H9 (cell line): ENCODE measurements around the gene SGCE. TPM values are rescaled to one million over a fixed set of nuclear protein-coding genes. Genes with fewer than 3 reads are reported as not detected.

Experiments used
- DNase-seq: peaks from one replicate; pipeline ENCODE4 v3.0.0-alpha.2; 2017
- H2AFZ ChIP-seq: one replicate; pipeline ENCODE4 v1.6.1; 2013; ENCODE audit warnings: mild to moderate bottlenecking, low read length, control low read depth, moderate library complexity
- H2AK5ac ChIP-seq: 2 replicates; pipeline ENCODE4 v1.6.1; 2013; ENCODE audit warnings: low read length, control low read depth, mixed read lengths; ENCODE audit not compliant: insufficient read length
- H2BK120ac ChIP-seq: one replicate; pipeline ENCODE4 v1.6.1; 2013; ENCODE audit warnings: low read depth, mild to moderate bottlenecking, low read length, control low read depth, inconsistent platforms; ENCODE audit not compliant: poor library complexity, severe bottlenecking
- H2BK12ac ChIP-seq: 2 replicates; pipeline ENCODE4 v1.6.1; 2013; ENCODE audit warnings: low read length, control low read depth, mixed read lengths, low read depth; ENCODE audit not compliant: insufficient read length
- H2BK15ac ChIP-seq: 2 replicates; pipeline ENCODE4 v1.6.1; 2013; ENCODE audit warnings: low read depth, low read length, control low read depth
- H2BK20ac ChIP-seq: one replicate; pipeline ENCODE4 v1.6.1; 2013; ENCODE audit warnings: low read depth, mild to moderate bottlenecking, low read length, control low read depth, inconsistent platforms; ENCODE audit not compliant: poor library complexity, severe bottlenecking
- H2BK5ac ChIP-seq: 2 replicates; pipeline ENCODE4 v1.6.1; 2013; ENCODE audit warnings: low read length, control low read depth, mixed read lengths; ENCODE audit not compliant: insufficient read length
- H3K14ac ChIP-seq: 2 replicates; pipeline ENCODE4 v1.6.1; 2013; ENCODE audit warnings: low read length, control low read depth; ENCODE audit not compliant: insufficient read depth
- H3K18ac ChIP-seq: 2 replicates; pipeline ENCODE4 v1.6.1; 2013; ENCODE audit warnings: low read depth, mild to moderate bottlenecking, mixed read lengths, low read length, control low read depth; ENCODE audit not compliant: insufficient read length
- H3K23ac ChIP-seq: 2 replicates; pipeline ENCODE4 v1.6.1; 2013; ENCODE audit warnings: low read length, control low read depth, mixed read lengths, low read depth; ENCODE audit not compliant: insufficient read length
- H3K23me2 ChIP-seq: 2 replicates; pipeline ENCODE4 v1.6.1; 2013; ENCODE audit warnings: low read depth, mild to moderate bottlenecking, mixed read lengths, low read length, control low read depth; ENCODE audit not compliant: insufficient read length, poor library complexity, severe bottlenecking
- H3K27ac ChIP-seq: 2 replicates; pipeline ENCODE4 v1.5.1; 2013; ENCODE audit warnings: low read length, control low read depth, mixed read lengths, low read depth; ENCODE audit not compliant: insufficient read length
- H3K27me3 ChIP-seq: 2 replicates; pipeline ENCODE4 v1.6.1; 2013; ENCODE audit warnings: low read length, control low read depth, inconsistent platforms; ENCODE audit not compliant: insufficient read depth
- H3K4ac ChIP-seq: 2 replicates; pipeline ENCODE4 v1.6.1; 2013; ENCODE audit warnings: low read depth, mild to moderate bottlenecking, control low read depth, inconsistent platforms, low read length, moderate library complexity
- H3K4me1 ChIP-seq: 2 replicates; pipeline ENCODE4 v1.6.1; 2013; ENCODE audit warnings: low read length, control low read depth, inconsistent platforms; ENCODE audit not compliant: insufficient read depth
- H3K4me2 ChIP-seq: 2 replicates; pipeline ENCODE4 v1.6.1; 2013; ENCODE audit warnings: low read length, control low read depth, mixed read lengths; ENCODE audit not compliant: insufficient read length, insufficient read depth
- H3K56ac ChIP-seq: 2 replicates; pipeline ENCODE4 v1.6.1; 2013; ENCODE audit warnings: low read depth, mild to moderate bottlenecking, mixed read lengths, low read length, control low read depth; ENCODE audit not compliant: insufficient read length
- H3K79me1 ChIP-seq: 2 replicates; pipeline ENCODE4 v1.6.1; 2013; ENCODE audit warnings: low read depth, mild to moderate bottlenecking, moderate library complexity, low read length, control low read depth, inconsistent platforms; ENCODE audit not compliant: insufficient read depth, poor library complexity, severe bottlenecking
- H3K79me2 ChIP-seq: 2 replicates; pipeline ENCODE4 v1.6.1; 2013; ENCODE audit warnings: low read length, control low read depth, inconsistent platforms; ENCODE audit not compliant: insufficient read depth
- H3K9ac ChIP-seq: 2 replicates; pipeline ENCODE4 v1.6.1; 2013; ENCODE audit warnings: low read length, control low read depth, mixed read lengths; ENCODE audit not compliant: insufficient read length; ENCODE audit errors: extremely low read depth
- H3K9me3 ChIP-seq: one replicate; pipeline ENCODE4 v1.6.1; 2013; ENCODE audit warnings: low read depth, low read length, inconsistent platforms; ENCODE audit not compliant: control insufficient read depth
- H3T11ph ChIP-seq: one replicate; pipeline ENCODE4 v1.6.1; 2013; ENCODE audit warnings: mild to moderate bottlenecking, low read length, control low read depth, inconsistent platforms
- H4K20me1 ChIP-seq: one replicate; pipeline ENCODE4 v1.6.1; 2013; ENCODE audit not compliant: control insufficient read depth, insufficient read length, insufficient read depth
- H4K5ac ChIP-seq: 2 replicates; pipeline ENCODE4 v1.6.1; 2013; ENCODE audit warnings: low read depth, mild to moderate bottlenecking, mixed read lengths, low read length, control low read depth; ENCODE audit not compliant: insufficient read length
- H4K8ac ChIP-seq: replicated peaks from 2 replicates; pipeline ENCODE4 v1.6.1; 2013; ENCODE audit warnings: low read length, control low read depth, mixed read lengths, low read depth; ENCODE audit not compliant: insufficient read length
- H4K91ac ChIP-seq: 2 replicates; pipeline ENCODE4 v1.6.1; 2013; ENCODE audit warnings: low read depth, mild to moderate bottlenecking, moderate library complexity, mixed read lengths, low read length, control low read depth; ENCODE audit not compliant: insufficient read length
- H3K27ac Mint-ChIP-seq, 3 experiments: 2 replicates in 2 of 3; 3 replicates in 1 of 3; pipeline ENCODE4 v1.8.0; 2020 to 2021; ENCODE audit warnings: mixed read lengths in 3 of 3, mild to moderate bottlenecking in 1 of 3, moderate library complexity in 1 of 3
- H3K27me3 Mint-ChIP-seq: 2 replicates; pipeline ENCODE4 v1.8.0; 2021; ENCODE audit warnings: low read depth, mild to moderate bottlenecking, moderate library complexity, mixed read lengths
- H3K36me3 Mint-ChIP-seq, 3 experiments: 2 replicates in 2 of 3; 3 replicates in 1 of 3; pipeline ENCODE4 v1.8.0; 2020 to 2021; ENCODE audit warnings: low read depth in 3 of 3, mixed read lengths in 3 of 3; ENCODE audit not compliant: insufficient read depth in 1 of 3
- H3K4me1 Mint-ChIP-seq, 2 experiments: 2 replicates each; pipeline ENCODE4 v1.8.0; 2020; ENCODE audit warnings: mixed read lengths in 2 of 2
- H3K4me3 Mint-ChIP-seq, 2 experiments: 2 replicates in 1 of 2; 3 replicates in 1 of 2; pipeline ENCODE4 v1.8.0; 2020 to 2021; ENCODE audit warnings: mild to moderate bottlenecking in 2 of 2, mixed read lengths in 2 of 2, moderate library complexity in 1 of 2
- H3K9me3 Mint-ChIP-seq, 2 experiments: 2 replicates in 1 of 2; 3 replicates in 1 of 2; pipeline ENCODE4 v1.8.0; 2020; ENCODE audit warnings: mild to moderate bottlenecking in 2 of 2, mixed read lengths in 2 of 2, moderate library complexity in 1 of 2
- WGBS: extraction: QIAGEN DNeasy Blood & Tissue Kit; methylation state at CpG from one replicate; pipeline ENCODE4 v1.1.7; 2013; ENCODE audit warnings: missing lambda C conversion rate, low lambda C conversion rate, mixed read lengths; ENCODE audit not compliant: insufficient read length; ENCODE audit errors: extremely low coverage; 5-methylcytosine and 5-hydroxymethylcytosine counted together
- total RNA-seq: library from RNA; stranded (reverse); gene quantifications from 2 replicates; pipeline ENCODE4 v1.2.1, GENCODE V29; 2021
- TF ChIP-seq, protein P1 (sequence below): fragments of 200-600 bp; sonication (generic); conservative IDR thresholded peaks from 3 replicates; pipeline ENCODE4 v1.8.0; 2021; ENCODE audit warnings: antibody characterized with exemption, mild to moderate bottlenecking

The SGCE gene
- total RNA-seq, 1 experiment from 2014 or later: 30.5 TPM

DNA sequence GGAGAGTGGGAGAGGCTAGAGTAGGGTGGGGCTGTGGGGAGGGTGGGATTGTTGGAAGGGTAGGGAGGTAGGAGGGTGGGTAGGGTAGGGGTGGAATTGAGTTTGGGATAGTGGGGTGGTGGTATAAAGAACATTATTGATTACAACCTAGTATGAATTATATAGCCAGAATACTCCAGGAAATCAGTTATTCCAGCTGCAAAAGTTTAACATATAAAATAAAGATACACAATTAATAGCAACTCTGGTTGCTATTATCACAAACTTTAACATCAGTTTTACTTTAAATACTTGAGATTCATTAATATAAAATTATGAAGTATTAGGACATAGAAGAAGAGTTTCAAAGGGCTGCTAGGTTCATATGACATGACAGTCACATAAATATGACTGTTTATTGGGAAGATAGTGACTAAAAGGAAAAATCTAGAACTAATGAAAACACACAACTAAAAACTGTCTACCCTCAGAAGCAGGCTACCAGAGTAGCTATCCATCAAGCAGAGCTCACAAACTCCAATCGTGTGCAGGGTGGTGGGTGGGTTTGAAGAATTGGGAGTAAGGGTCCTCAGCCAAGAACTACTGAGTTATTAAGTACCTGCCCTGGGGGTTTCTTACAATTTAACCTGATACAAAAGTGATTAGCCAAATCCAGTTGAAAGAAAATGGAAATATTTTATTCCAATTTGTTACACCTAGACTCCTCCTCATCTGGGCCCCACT, 14.0 kb upstream of the SGCE start:
- Histone ChIP-seq H4K20me1 (no peaks in the 10 kb centered on the region), H3K27me3 (no peaks in the 10 kb centered on the region), H3K56ac (no peak overlapping the region), H2AFZ (no peak overlapping the region), H3K23me2 (no peaks in the 10 kb centered on the region), H3T11ph (no peak overlapping the region), H3K14ac (no peak overlapping the region), H3K9ac (no peak overlapping the region), H2BK5ac (no peak overlapping the region), H3K79me2 (no peaks in the 10 kb centered on the region), H3K9me3 (no peaks in the 10 kb centered on the region), H3K4me1 (no peaks in the 10 kb centered on the region), H2BK20ac (no peak overlapping the region), H3K79me1 (no peaks in the 10 kb centered on the region), H3K18ac (no peak overlapping the region), H3K4me2 (no peak overlapping the region), H3K4ac (no peak overlapping the region), H2AK5ac (no peak overlapping the region), H2BK12ac (no peak overlapping the region), H3K27ac (no peak overlapping the region), H4K5ac (no peak overlapping the region), H2BK15ac (no peak overlapping the region), H4K91ac (no peak overlapping the region), H2BK120ac (no peak overlapping the region), H4K8ac (no peak overlapping the region), H3K23ac (no peak overlapping the region)
- Mint-ChIP-seq H3K36me3 (peaks cover 8 to 15% (median 13%) of the 10 kb centered on the region in 3 experiments), H3K4me1 (no peaks in the 10 kb centered on the region), H3K9me3 (peaks cover 2 to 8% of the 10 kb centered on the region in 2 experiments; a peak in 4 of 5 replicates), H3K27ac (no peak overlapping the region), H3K4me3 (no peak overlapping the region), H3K27me3 (no peaks in the 10 kb centered on the region)
- no peak for DNase-seq
- WGBS: no CpG with 5 or more reads among the region's 1 CpG
- TF ChIP-seq, protein P1, sequence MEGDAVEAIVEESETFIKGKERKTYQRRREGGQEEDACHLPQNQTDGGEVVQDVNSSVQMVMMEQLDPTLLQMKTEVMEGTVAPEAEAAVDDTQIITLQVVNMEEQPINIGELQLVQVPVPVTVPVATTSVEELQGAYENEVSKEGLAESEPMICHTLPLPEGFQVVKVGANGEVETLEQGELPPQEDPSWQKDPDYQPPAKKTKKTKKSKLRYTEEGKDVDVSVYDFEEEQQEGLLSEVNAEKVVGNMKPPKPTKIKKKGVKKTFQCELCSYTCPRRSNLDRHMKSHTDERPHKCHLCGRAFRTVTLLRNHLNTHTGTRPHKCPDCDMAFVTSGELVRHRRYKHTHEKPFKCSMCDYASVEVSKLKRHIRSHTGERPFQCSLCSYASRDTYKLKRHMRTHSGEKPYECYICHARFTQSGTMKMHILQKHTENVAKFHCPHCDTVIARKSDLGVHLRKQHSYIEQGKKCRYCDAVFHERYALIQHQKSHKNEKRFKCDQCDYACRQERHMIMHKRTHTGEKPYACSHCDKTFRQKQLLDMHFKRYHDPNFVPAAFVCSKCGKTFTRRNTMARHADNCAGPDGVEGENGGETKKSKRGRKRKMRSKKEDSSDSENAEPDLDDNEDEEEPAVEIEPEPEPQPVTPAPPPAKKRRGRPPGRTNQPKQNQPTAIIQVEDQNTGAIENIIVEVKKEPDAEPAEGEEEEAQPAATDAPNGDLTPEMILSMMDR: no peak
